ENCODE measurements around the gene LIPT2. TPM values are rescaled to one million over a fixed set of nuclear protein-coding genes. Genes with fewer than 3 reads are reported as not detected.

LIPT2 gene
- total RNA-seq, 4 donors from 2014 or later, result 2.2 to 4.7 (median 3.4) TPM

DNA sequence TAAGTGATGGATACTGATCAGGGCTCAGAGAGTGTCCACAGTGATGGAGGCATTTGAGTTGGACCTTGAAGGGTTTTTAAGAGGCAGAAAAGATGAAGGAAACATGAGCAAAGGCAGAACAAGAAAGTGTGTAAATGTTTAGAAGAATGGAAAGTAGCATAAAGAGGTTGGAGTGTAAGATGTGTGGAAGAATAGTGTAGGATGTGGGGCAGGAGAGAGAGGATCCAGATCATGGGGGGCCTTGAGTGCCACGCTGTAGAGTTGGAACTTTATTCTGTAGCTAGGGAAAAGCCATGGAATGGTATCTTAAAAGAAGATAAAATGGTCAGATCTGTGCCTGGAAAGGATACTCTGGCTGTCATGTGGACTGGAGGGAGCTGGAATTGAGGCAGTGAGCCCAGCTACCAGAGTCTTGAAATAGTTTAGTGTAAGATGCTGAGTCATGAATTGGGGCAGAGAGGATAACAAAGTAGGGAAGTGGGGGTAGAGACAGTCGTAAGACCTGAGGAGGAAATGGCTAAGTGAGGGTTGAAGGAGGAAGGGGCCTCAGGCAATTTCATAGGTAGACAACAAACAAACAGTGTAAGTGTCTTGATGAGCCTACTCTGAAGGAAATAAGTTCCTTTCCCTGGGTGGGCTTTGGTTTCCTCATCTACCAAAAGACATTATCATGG, 32.9 kb downstream of the LIPT2 start:
- peak; percentile 21 for ATAC-seq (ENCODE audit: low FRiP score)
- TF ChIP-seq, protein P1, sequence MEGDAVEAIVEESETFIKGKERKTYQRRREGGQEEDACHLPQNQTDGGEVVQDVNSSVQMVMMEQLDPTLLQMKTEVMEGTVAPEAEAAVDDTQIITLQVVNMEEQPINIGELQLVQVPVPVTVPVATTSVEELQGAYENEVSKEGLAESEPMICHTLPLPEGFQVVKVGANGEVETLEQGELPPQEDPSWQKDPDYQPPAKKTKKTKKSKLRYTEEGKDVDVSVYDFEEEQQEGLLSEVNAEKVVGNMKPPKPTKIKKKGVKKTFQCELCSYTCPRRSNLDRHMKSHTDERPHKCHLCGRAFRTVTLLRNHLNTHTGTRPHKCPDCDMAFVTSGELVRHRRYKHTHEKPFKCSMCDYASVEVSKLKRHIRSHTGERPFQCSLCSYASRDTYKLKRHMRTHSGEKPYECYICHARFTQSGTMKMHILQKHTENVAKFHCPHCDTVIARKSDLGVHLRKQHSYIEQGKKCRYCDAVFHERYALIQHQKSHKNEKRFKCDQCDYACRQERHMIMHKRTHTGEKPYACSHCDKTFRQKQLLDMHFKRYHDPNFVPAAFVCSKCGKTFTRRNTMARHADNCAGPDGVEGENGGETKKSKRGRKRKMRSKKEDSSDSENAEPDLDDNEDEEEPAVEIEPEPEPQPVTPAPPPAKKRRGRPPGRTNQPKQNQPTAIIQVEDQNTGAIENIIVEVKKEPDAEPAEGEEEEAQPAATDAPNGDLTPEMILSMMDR (IDR thresholded peaks at IDR 0.05), result no peak
- no peak for DNase-seq (ENCODE audit: low spot score)

DNA sequence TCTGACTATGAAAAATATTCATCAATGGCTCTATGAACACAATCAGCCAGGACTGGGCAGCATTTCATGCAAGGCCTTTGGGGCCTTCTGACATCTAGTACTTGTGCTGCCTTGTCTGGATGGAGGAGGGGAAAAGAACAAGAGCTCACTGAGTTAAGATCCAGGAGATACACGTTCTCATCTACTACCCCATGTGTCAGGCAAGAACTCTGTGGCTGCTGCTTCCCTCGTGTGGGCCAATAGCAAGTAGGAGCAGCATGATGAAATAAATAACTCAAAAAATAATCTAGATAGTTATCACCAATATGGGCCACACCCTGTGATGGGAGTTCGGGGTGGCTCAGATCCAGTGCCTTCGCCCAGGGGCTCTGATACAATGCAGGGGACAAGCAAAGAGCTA, 33.5 kb downstream of the LIPT2 start:
- no peak for ATAC-seq (ENCODE audit: low FRiP score)
- TF ChIP-seq, protein P1 (IDR thresholded peaks at IDR 0.05), result no peak
- DNase-seq (ENCODE audit: low spot score), result no peak

DNA sequence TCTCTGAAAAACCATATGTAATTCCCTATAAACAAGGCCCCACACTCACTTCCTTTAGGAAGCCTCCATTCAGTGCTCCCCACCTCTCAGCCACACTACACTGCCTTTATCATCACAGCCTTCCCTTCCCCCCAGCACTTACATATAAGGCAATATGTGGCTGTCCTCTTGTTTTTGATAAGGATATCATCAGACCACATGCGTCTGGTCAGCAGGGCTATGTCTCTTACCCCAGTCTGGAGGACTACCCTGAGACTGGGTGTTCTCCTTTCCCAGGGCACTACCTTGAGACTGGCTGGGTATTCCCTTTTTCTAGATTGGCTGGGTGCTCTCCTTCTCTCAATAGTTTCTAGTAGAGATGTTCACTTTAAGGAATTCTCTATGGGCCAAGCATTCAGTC, 33.9 kb downstream of the LIPT2 start:
- TF ChIP-seq, protein P1 (IDR thresholded peaks at IDR 0.05), result no peak
- DNase-seq (ENCODE audit: low spot score) (no peak), ATAC-seq (ENCODE audit: low FRiP score) (no peak)

DNA sequence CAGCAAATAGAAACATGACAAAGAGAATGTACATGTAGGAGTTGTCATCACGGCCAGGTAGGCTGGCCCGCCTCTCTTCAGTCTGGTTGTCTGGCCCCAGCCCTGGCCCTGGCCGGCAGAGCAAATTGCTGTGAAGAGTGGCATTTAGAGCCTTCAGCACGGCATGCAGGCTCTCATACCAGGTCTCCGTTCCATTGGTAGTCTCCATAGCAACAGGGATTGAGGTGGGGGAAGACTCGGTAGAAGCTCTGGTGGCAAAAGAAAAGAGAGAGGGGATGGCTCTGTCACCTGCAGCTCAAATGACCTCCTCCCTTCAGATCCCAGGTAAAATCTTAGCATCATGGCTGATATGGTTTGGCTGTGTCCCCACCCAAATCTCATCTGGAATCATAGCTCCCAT, 36.2 kb downstream of the LIPT2 start:
- no peak for ATAC-seq (ENCODE audit: low FRiP score)

DNA sequence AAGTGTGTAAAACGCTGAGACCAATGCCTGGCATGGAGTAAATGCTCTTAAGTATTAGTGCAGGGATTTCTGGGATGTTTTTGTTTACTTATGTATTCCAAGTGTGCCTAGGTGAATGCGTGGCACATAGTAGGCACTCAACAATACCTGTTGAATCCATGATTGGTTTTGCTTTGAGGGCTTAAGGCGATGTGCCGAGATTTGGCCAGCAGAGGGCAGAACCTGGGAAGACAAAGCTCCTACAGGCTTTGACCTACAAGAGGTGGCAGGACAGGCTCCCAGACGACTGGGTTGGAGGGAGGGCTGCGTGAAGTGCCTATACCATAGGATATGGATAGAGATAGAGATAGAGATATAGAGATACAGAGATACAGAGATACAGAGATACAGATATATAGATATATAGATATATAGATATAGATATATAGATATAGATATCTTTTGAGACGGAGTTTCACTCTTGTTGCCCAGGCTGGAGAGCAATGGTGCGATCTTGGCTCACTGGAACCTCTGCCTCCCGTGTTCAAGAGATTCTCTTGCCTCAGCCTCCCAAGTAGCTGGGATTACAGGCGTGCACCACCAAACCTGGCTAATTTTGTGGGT, 40.0 kb downstream of the LIPT2 start:
- ATAC-seq (ENCODE audit: low FRiP score) (no peak), DNase-seq (ENCODE audit: low spot score) (peak; percentile 60)
- TF ChIP-seq, protein P1 (IDR thresholded peaks at IDR 0.05), result peak in 1 of 3 donors; percentile 27

More for the DNA sequence above, 36.2 kb downstream of the LIPT2 start:
- TF ChIP-seq, protein P1 (IDR thresholded peaks at IDR 0.05), result no peak
- DNase-seq (ENCODE audit: low spot score), result no peak

DNA sequence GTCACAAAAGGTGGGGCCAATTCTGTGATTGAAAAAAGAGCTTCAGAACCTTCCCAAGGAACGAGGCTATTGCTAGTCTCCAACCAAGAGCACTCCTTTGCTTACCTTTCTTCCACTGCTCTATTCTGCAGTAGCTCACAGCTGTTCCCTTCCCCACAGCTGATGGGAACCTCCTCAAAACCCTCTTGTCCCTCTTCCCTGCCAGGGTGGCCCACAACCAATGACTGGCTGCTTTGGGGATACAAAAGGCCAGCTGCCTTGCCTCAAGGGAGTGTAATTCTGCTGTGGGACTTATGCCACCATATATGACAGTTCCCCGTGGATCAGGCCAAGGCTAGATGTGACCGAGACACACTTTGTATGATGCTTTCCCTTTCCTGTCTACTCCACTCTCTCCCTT, 41.2 kb downstream of the LIPT2 start:
- DNase-seq (ENCODE audit: low spot score) (no peak), ATAC-seq (ENCODE audit: low FRiP score) (no peak)
- TF ChIP-seq, protein P1 (IDR thresholded peaks at IDR 0.05), result no peak

DNA sequence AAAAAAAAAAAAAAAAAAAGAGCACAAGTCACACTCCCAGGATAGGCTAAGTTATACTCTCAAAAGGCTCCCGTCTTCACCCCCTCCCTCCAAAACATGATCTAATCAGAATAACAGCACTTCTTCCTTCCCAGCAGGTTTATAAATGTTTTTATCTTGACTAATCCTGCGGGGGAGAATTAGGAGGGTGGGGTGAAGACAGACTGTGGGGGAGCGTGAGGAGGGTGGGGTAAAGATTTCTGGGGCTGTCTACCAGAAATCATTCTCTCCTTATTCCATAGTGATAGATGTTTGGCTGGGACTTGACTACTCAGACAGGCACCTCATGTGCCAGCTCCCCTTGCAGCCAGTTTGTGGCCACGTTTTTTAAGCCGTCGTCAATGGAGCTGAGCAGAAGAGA, 43.2 kb downstream of the LIPT2 start:
- peak; percentile 73 for ATAC-seq (ENCODE audit: low FRiP score)
- TF ChIP-seq, protein P1 (IDR thresholded peaks at IDR 0.05), result no peak

More for the DNA sequence above, 43.2 kb downstream of the LIPT2 start:
- DNase-seq (ENCODE audit: low spot score), result no peak
